ENCODE data around the gene SFT2D3.

The SFT2D3 gene

GRCh38 chr2:127659408-127660290 is 41.6 kb upstream of the SFT2D3 start:
- Mint-ChIP-seq H3K4me3 (no peak overlapping the region), H3K27me3 (peaks cover 24% of the 10 kb centered on the region), H3K27ac (no peak overlapping the region), H3K4me1 (peaks cover 14% of the 10 kb centered on the region), H3K36me3 (no peaks in the 10 kb centered on the region), H3K9me3 (no peaks in the 10 kb centered on the region)
- DNase-seq (ENCODE audit: low spot score in 2 of 2) (no peak), ATAC-seq (ENCODE audit: low read depth) (peak; percentile 41)

DNA sequence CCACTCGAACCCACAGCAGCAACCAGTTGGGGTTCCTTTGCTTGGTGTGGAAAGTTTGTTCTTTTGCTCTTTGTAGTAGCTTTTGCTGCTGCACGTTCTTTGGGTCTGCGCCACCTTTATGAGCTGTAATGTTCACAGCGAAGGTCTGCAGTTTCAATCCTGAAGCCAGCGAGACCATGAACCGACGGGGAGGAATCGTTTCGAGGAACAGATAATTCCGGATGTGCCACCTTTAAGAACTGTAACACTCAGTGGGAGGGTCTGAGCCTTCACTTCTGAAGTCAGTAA is 41.1 kb upstream of the SFT2D3 start:
- Mint-ChIP-seq H3K9me3 (no peaks in the 10 kb centered on the region), H3K4me3 (no peak overlapping the region), H3K27me3 (peaks cover 24% of the 10 kb centered on the region), H3K36me3 (no peaks in the 10 kb centered on the region), H3K27ac (no peak overlapping the region), H3K4me1 (peaks cover 12% of the 10 kb centered on the region)
- ATAC-seq (ENCODE audit: low read depth): no peak
- no peak for DNase-seq (ENCODE audit: low spot score in 2 of 2)

DNA sequence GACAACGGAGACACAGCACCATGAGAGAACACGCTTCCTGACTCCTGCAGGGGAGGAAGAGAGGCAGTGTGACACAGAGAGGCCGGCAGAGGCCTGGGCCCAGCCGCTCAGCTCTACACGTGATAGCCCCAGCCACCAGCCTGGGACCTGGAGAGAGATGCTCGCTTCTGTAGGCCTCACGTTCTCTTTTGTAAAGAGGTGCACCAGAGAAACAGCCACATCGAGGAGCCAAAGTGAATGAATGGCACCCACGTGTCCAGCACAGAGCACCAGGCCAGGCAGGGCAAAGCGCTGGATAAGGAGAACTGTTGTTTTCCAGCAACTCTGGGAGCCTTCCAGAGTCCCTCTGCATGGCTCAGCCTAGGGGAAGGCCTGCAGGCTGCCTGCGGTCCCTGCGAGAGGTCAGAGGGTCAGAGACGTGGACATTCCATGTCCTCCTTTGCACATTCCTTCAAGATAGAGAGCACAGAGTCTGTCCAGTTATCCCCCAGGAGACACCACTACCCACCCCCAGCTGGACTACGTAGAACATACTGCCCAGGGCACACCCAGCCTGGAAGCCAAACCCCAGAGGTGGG is 40.1 kb upstream of the SFT2D3 start:
- no peak overlapping the region for H3K4me3 Mint-ChIP-seq
- ATAC-seq (ENCODE audit: low read depth) (no peak), DNase-seq (ENCODE audit: low spot score in 2 of 2) (no peak)
- peaks cover 29% of the 10 kb centered on the region for H3K27me3 Mint-ChIP-seq
- H3K36me3 Mint-ChIP-seq: no peaks in the 10 kb centered on the region
- no peak overlapping the region for H3K27ac Mint-ChIP-seq
- H3K4me1 Mint-ChIP-seq: peaks cover 12% of the 10 kb centered on the region
- H3K9me3 Mint-ChIP-seq: no peaks in the 10 kb centered on the region

GRCh38 chr2:127661949-127662510 is 39.3 kb upstream of the SFT2D3 start:
- no peak for ATAC-seq (ENCODE audit: low read depth)
- Mint-ChIP-seq H3K27ac (no peak overlapping the region), H3K4me3 (no peak overlapping the region), H3K36me3 (no peaks in the 10 kb centered on the region), H3K4me1 (peaks cover 8% of the 10 kb centered on the region), H3K9me3 (no peaks in the 10 kb centered on the region), H3K27me3 (peaks cover 32% of the 10 kb centered on the region)
- no peak for DNase-seq (ENCODE audit: low spot score in 2 of 2)

DNA sequence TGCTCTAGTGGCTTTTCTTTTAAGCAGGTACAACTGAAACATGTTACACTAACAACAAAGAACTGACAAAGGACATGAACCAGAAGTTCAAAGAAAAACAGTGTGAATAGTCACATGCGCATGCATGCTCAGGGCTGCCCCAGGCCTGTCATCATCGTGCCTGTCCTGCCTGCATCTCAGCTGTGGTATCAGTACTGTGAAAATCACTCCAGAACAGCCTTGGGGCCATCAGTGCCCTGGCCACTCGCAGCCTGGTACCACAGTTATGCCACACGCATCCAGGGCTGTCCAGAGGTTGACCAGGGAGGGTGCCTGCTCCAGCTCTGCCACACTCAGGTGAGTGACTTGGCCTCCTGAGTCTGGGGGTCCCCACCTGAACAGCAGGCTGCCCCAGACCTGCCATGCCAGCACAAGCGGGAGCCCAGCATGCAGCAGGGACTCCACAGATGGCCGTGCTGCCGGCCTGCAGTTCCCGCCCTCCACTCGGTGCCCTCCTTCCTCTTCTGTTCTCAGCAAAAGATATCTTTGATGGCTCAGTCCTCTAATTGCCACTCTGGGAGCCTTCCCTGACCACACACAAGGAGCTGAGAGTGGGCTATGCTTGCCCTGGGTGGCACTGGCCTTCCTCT is 38.2 kb upstream of the SFT2D3 start:
- Mint-ChIP-seq H3K27ac (no peak overlapping the region), H3K9me3 (no peaks in the 10 kb centered on the region), H3K36me3 (no peaks in the 10 kb centered on the region), H3K4me1 (peaks cover 8% of the 10 kb centered on the region), H3K4me3 (no peak overlapping the region), H3K27me3 (peaks cover 32% of the 10 kb centered on the region)
- DNase-seq (ENCODE audit: low spot score in 2 of 2) (no peak), ATAC-seq (ENCODE audit: low read depth) (no peak)

DNA sequence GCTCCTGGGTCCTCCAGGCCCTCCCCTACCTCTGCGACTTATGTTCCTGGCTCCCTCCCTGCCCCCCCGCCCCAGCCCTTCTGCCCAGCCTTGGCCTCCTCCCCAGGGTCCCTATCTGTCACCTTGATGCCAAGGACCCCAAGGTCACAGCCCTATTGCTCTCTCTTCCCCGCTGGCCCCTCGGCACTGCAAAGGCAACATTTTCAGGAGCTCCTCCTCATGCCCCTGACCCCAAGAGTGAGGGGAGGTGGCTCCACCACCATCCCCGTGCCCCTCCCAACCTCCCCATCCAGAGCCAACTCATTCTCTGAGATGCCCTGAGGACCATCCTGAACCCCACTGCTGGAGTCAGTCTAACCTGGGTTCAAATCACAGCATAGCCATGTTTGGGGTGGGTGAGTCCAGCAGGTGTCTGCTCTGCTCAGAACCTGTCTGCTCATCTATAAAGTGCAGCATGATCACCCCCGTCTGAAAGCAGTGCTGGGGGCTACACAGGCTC is 37.7 kb upstream of the SFT2D3 start:
- H3K27me3 Mint-ChIP-seq: peaks cover 32% of the 10 kb centered on the region

GRCh38 chr2:127664065-127664894 is 37.0 kb upstream of the SFT2D3 start:
- H3K36me3 Mint-ChIP-seq: no peaks in the 10 kb centered on the region
- H3K27me3 Mint-ChIP-seq: peaks cover 32% of the 10 kb centered on the region
- no peaks in the 10 kb centered on the region for H3K9me3 Mint-ChIP-seq
- DNase-seq (ENCODE audit: low spot score in 2 of 2) (no peak), ATAC-seq (ENCODE audit: low read depth) (no peak)
- no peak overlapping the region for H3K4me3 Mint-ChIP-seq
- H3K27ac Mint-ChIP-seq: no peak overlapping the region
- peaks cover 8% of the 10 kb centered on the region for H3K4me1 Mint-ChIP-seq

More for the DNA sequence above, 37.7 kb upstream of the SFT2D3 start:
- H3K27ac Mint-ChIP-seq: no peak overlapping the region
- no peaks in the 10 kb centered on the region for H3K36me3 Mint-ChIP-seq
- H3K4me3 Mint-ChIP-seq: no peak overlapping the region
- no peaks in the 10 kb centered on the region for H3K9me3 Mint-ChIP-seq
- H3K4me1 Mint-ChIP-seq: peaks cover 8% of the 10 kb centered on the region
- ATAC-seq (ENCODE audit: low read depth): no peak
- no peak for DNase-seq (ENCODE audit: low spot score in 2 of 2)

DNA sequence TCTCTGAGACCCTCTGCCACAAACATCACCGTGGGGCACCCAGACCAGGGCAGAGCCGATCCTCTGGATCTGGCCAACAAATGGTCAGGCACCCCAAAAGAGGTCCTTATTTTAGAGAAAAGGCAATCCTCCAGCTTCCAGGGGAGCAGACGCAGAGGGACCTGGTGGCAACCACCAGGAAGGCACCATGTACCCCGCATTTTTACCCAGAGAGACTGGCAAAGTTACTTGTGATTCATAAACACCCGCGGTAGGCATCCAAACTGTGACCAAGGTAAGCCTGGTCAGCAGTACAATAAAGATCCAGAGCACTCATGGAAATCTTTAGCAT is 36.4 kb upstream of the SFT2D3 start:
- H3K36me3 Mint-ChIP-seq: no peaks in the 10 kb centered on the region
- ATAC-seq (ENCODE audit: low read depth): no peak
- H3K27me3 Mint-ChIP-seq: peaks cover 32% of the 10 kb centered on the region
- no peaks in the 10 kb centered on the region for H3K9me3 Mint-ChIP-seq
- no peak overlapping the region for H3K27ac Mint-ChIP-seq
- H3K4me1 Mint-ChIP-seq: peaks cover 6% of the 10 kb centered on the region
- DNase-seq (ENCODE audit: low spot score in 2 of 2): no peak
- H3K4me3 Mint-ChIP-seq: no peak overlapping the region

GRCh38 chr2:127665267-127665893 is 35.9 kb upstream of the SFT2D3 start:
- no peaks in the 10 kb centered on the region for H3K9me3 Mint-ChIP-seq
- H3K4me3 Mint-ChIP-seq: no peak overlapping the region
- H3K4me1 Mint-ChIP-seq: peaks cover 5% of the 10 kb centered on the region
- no peaks in the 10 kb centered on the region for H3K36me3 Mint-ChIP-seq
- peaks cover 34% of the 10 kb centered on the region for H3K27me3 Mint-ChIP-seq
- DNase-seq (ENCODE audit: low spot score in 2 of 2): no peak
- H3K27ac Mint-ChIP-seq: no peak overlapping the region
- ATAC-seq (ENCODE audit: low read depth): no peak

GRCh38 chr2:127669056-127669455 is 32.2 kb upstream of the SFT2D3 start:
- no peak overlapping the region for H3K4me3 Mint-ChIP-seq
- peaks cover 3% of the 10 kb centered on the region for H3K4me1 Mint-ChIP-seq
- H3K27me3 Mint-ChIP-seq: peaks cover 25% of the 10 kb centered on the region
- no peaks in the 10 kb centered on the region for H3K9me3 Mint-ChIP-seq
- no peak for ATAC-seq (ENCODE audit: low read depth)
- no peak overlapping the region for H3K27ac Mint-ChIP-seq
- DNase-seq (ENCODE audit: low spot score in 2 of 2): no peak
- no peaks in the 10 kb centered on the region for H3K36me3 Mint-ChIP-seq

DNA sequence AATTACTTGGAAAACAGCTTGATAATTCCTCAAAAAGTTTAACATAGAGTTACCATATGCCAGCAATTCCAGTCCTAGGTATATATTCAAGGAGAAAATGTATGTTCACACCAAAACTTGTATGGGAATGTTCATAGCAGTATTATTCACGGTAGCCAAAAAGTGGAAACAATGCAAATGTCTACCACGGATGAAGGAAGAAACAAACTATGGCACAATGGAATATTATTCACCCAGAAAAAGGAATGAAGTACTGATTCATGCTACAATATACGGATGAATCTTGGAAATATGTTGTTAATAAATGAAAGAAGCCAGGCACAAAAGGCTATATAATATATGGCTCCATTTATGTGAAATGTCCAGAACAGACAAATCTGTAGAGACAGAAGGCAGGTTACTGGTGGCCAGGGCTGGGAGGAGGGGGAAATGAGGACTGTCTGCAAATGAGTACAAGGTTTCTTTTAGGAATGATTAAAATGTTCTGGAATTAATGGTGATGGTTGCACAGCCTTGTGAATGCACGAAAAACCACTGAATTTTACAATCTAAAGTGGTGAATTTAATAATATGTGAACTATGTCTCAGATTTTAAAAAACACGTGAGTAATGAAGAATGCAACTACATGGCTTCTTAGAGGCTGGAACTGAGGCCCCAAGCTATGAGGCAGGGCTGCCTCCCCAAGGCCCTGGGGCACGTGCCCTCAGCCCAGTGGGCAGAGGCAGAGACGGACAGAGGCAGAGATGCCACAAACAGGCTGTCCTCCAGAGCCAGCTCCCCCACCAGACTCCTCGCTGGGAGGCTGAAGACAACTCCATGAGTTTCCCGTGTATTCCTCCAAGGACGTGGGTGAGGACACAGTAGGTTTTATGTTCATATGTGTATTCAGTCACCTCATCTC is 31.0 kb upstream of the SFT2D3 start:
- Mint-ChIP-seq H3K27ac (no peak overlapping the region), H3K4me3 (no peak overlapping the region), H3K36me3 (no peaks in the 10 kb centered on the region), H3K9me3 (no peaks in the 10 kb centered on the region), H3K4me1 (peaks cover 6% of the 10 kb centered on the region), H3K27me3 (peaks cover 29% of the 10 kb centered on the region)
- DNase-seq (ENCODE audit: low spot score in 2 of 2): no peak
- ATAC-seq (ENCODE audit: low read depth): no peak

DNA sequence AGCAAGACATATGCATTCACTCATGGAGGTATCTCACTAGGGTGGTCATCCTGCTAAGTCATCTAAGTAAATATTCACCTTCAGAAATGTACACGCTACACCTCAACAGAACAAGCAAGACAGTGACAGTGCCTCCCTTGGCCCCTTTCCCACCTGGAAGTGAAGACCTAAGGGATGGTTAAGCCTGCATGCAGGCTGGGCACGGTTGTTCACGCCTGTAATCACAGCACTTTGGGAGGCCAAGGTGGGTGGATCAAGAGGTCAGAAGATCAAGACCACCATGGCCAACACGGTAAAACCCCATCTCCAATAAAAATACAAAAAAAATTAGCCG is 30.4 kb upstream of the SFT2D3 start:
- ATAC-seq (ENCODE audit: low read depth) (no peak), DNase-seq (ENCODE audit: low spot score in 2 of 2) (no peak)
- H3K27me3 Mint-ChIP-seq: peaks cover 25% of the 10 kb centered on the region
- H3K4me1 Mint-ChIP-seq: peaks cover 9% of the 10 kb centered on the region
- no peak overlapping the region for H3K4me3 Mint-ChIP-seq
- H3K36me3 Mint-ChIP-seq: no peaks in the 10 kb centered on the region
- no peaks in the 10 kb centered on the region for H3K9me3 Mint-ChIP-seq
- no peak overlapping the region for H3K27ac Mint-ChIP-seq
